Astrocyte (in vitro differentiated cells and primary cell): ENCODE data around the gene FBXL19. TPM values are rescaled to one million over a fixed set of nuclear protein-coding genes. Genes with fewer than 3 reads are reported as not detected.

Experiments used
- DNase-seq: peaks from one replicate; pipeline ENCODE4 v3.0.0-alpha.2; 2010; ENCODE audit warnings: low read depth
- FAIRE-seq: peaks from 2 replicates; lab custom pipeline; 2011; peaks lifted over from hg19 to GRCh38; lab: Jason Lieb, UNC
- H2AFZ ChIP-seq: 2 replicates; pipeline ENCODE4 v1.6.0; 2012; ENCODE audit warnings: low read depth, low read length, inconsistent platforms
- H3K27ac ChIP-seq: 2 replicates; pipeline ENCODE4 v1.5.1; 2011; ENCODE audit warnings: low read depth, low read length, inconsistent platforms
- H3K27me3 ChIP-seq: 2 replicates; pipeline ENCODE4 v1.6.0; 2011; ENCODE audit warnings: low read length, inconsistent platforms; ENCODE audit not compliant: insufficient read depth
- H3K36me3 ChIP-seq: 2 replicates; pipeline ENCODE4 v1.5.1; 2011; ENCODE audit warnings: low read length, inconsistent platforms; ENCODE audit not compliant: insufficient read depth
- H3K4me1 ChIP-seq: 2 replicates; pipeline ENCODE4 v1.5.1; 2011; ENCODE audit warnings: low read length, inconsistent platforms; ENCODE audit not compliant: insufficient read depth
- H3K4me2 ChIP-seq: 2 replicates; pipeline ENCODE4 v1.6.0; 2012; ENCODE audit warnings: low read length, inconsistent platforms
- H3K4me3 ChIP-seq: 2 replicates; pipeline ENCODE4 v1.5.1; 2011; ENCODE audit warnings: low read depth, mild to moderate bottlenecking, low read length, inconsistent platforms; ENCODE audit not compliant: insufficient read depth
- H3K79me2 ChIP-seq: 2 replicates; pipeline ENCODE4 v1.6.0; 2012; ENCODE audit warnings: mild to moderate bottlenecking, low read length, inconsistent platforms; ENCODE audit not compliant: insufficient read depth
- H3K9ac ChIP-seq: 2 replicates; pipeline ENCODE4 v1.6.0; 2012; ENCODE audit warnings: mild to moderate bottlenecking, low read length, inconsistent platforms
- H3K9me3 ChIP-seq: 2 replicates; pipeline ENCODE4 v1.5.1; 2012; ENCODE audit warnings: low read depth, mild to moderate bottlenecking, low read length, inconsistent platforms; ENCODE audit not compliant: insufficient read depth
- H4K20me1 ChIP-seq: 2 replicates; pipeline ENCODE4 v1.6.0; 2012; ENCODE audit warnings: low read length, inconsistent platforms; ENCODE audit not compliant: insufficient read depth
- H3K27ac Mint-ChIP-seq: one replicate; pipeline ENCODE4 v1.8.0; 2021; ENCODE audit warnings: mild to moderate bottlenecking, mixed read lengths; ENCODE audit not compliant: unreplicated experiment
- H3K27me3 Mint-ChIP-seq: one replicate; pipeline ENCODE4 v1.8.0; 2021; ENCODE audit warnings: low read depth, mixed read lengths; ENCODE audit not compliant: unreplicated experiment
- H3K36me3 Mint-ChIP-seq: one replicate; pipeline ENCODE4 v1.8.0; 2021; ENCODE audit warnings: low read depth, mixed read lengths; ENCODE audit not compliant: unreplicated experiment
- H3K4me1 Mint-ChIP-seq: one replicate; pipeline ENCODE4 v1.8.0; 2021; ENCODE audit warnings: low read depth, mixed read lengths; ENCODE audit not compliant: unreplicated experiment
- H3K4me3 Mint-ChIP-seq: one replicate; pipeline ENCODE4 v1.8.0; 2021; ENCODE audit warnings: mild to moderate bottlenecking, moderate library complexity, mixed read lengths; ENCODE audit not compliant: unreplicated experiment
- H3K9me3 Mint-ChIP-seq: one replicate; pipeline ENCODE4 v1.8.0; 2021; ENCODE audit warnings: mild to moderate bottlenecking, mixed read lengths; ENCODE audit not compliant: unreplicated experiment
- EZH2 ChIP-seq: IDR thresholded peaks from 2 replicates; pipeline ENCODE4 v1.6.1; 2012; ENCODE audit warnings: mild to moderate bottlenecking, low read length, inconsistent platforms; ENCODE audit not compliant: insufficient read depth
- total RNA-seq: library from RNA; stranded (reverse); gene quantifications from 2 replicates; pipeline ENCODE4 v1.2.1, GENCODE V29; 2021
- TF ChIP-seq, protein P1 (sequence below): IDR thresholded peaks from 2 replicates; pipeline ENCODE4 v1.5.1; 2011; ENCODE audit warnings: low read depth, mild to moderate bottlenecking, inconsistent platforms, low read length, moderate library complexity; ENCODE audit not compliant: insufficient read depth

FBXL19 gene
- total RNA-seq, 1 donor from 2014 or later: 42.5 TPM

DNA sequence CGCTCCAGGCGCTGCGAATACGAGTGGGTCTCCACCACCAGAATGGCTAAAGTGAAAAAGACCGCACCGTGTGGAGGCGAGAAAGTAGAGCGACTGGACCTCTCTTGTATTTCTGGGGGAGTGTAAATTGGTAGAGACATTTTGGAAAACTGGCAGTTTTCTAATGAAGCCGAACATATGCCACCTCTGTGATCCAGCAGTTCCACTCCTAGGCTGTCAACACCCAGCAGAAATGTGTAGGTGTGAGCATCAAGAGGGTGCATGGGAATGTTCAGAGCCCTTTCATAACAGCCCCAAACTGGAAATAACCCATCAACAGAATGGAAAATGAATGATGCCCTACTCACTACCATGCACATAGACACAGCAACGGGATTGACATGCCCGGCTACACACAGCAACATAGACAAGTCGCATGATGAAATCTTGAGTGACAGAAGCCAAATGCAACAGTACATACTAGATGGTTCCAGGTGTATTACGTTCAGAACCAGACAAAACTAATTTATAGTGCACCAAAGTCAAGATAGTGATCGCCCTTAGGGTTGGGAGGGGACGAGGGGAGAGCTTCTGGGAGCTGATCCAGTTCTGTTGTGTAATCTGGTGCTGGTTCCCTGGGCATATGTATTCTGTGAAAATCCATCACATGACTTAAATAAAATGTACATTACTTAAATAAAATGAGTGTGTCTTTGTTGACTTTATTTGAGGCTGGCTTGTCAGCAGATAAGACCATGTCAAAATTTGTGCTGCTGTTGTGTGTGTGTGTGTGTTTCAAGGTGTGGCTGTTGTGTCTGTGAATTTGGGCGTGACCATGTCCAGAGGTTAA, 28.6 kb upstream of the FBXL19 start:
- Histone ChIP-seq H3K27me3 (no peaks in the 10 kb centered on the region), H2AFZ (peak overlapping the region; percentile 69), H3K4me1 (peaks cover 33% of the 10 kb centered on the region), H3K27ac (peak overlapping the region; percentile 62), H3K79me2 (peaks cover 20% of the 10 kb centered on the region), H3K36me3 (peaks cover 3% of the 10 kb centered on the region), H3K4me3 (peak overlapping the region; percentile 98), H4K20me1 (peaks cover 6% of the 10 kb centered on the region), H3K4me2 (peak overlapping the region; percentile 99), H3K9me3 (no peaks in the 10 kb centered on the region), H3K9ac (peak overlapping the region; percentile 94)
- Mint-ChIP-seq H3K4me1 (peaks cover 16% of the 10 kb centered on the region), H3K27me3 (no peaks in the 10 kb centered on the region), H3K4me3 (peak overlapping the region; percentile 85), H3K27ac (peak overlapping the region; percentile 87), H3K9me3 (no peaks in the 10 kb centered on the region), H3K36me3 (peaks cover 2% of the 10 kb centered on the region)
- DNase-seq (no peak), FAIRE-seq (no peak)
- no peak for TF ChIP-seq EZH2
- TF ChIP-seq, protein P1, sequence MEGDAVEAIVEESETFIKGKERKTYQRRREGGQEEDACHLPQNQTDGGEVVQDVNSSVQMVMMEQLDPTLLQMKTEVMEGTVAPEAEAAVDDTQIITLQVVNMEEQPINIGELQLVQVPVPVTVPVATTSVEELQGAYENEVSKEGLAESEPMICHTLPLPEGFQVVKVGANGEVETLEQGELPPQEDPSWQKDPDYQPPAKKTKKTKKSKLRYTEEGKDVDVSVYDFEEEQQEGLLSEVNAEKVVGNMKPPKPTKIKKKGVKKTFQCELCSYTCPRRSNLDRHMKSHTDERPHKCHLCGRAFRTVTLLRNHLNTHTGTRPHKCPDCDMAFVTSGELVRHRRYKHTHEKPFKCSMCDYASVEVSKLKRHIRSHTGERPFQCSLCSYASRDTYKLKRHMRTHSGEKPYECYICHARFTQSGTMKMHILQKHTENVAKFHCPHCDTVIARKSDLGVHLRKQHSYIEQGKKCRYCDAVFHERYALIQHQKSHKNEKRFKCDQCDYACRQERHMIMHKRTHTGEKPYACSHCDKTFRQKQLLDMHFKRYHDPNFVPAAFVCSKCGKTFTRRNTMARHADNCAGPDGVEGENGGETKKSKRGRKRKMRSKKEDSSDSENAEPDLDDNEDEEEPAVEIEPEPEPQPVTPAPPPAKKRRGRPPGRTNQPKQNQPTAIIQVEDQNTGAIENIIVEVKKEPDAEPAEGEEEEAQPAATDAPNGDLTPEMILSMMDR: no peak

DNA sequence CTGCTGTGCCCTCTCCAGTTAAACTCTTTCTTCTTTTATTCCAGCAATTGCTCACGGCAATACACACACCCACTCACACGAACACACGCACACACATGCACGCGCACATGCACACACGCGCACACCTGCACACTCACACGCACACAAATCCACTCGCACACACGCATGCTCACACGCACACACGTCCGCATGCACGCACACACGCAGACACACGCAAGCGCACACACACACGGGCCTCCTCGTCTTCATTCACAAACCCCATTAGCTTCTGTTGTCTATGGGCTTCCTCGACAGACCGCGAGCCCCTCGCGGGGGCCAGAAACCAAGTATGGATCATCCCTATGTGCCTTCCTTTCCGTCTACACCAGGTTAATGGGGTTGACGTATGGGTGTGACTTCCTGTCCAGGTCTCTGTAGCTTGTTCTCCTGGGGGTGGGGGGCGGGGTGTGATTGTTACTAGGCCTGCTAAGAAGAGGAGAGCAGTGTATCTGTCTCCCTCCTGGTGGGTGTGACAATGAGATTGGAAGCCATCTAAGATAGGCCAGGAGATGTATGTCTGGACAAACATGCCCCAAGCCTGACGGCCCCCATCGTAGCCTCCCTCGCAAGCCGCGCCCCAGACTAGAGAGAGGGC, 27.6 kb upstream of the FBXL19 start:
- H3K9me3 ChIP-seq: no peaks in the 10 kb centered on the region
- peak overlapping the region; percentile 67 for H2AFZ ChIP-seq
- Mint-ChIP-seq H3K4me1 (peaks cover 14% of the 10 kb centered on the region), H3K4me3 (peak overlapping the region; percentile 88), H3K9me3 (no peaks in the 10 kb centered on the region), H3K27me3 (no peaks in the 10 kb centered on the region), H3K36me3 (no peaks in the 10 kb centered on the region), H3K27ac (peak overlapping the region; percentile 99)
- peaks cover 3% of the 10 kb centered on the region for H3K36me3 ChIP-seq
- peak overlapping the region; percentile 88 for H3K9ac ChIP-seq
- H4K20me1 ChIP-seq: peaks cover 6% of the 10 kb centered on the region
- peak overlapping the region; percentile 93 for H3K27ac ChIP-seq
- TF ChIP-seq, protein P1: no peak
- TF ChIP-seq EZH2: no peak
- no peak for DNase-seq
- peak overlapping the region; percentile 86 for H3K4me2 ChIP-seq
- H3K4me3 ChIP-seq: peak overlapping the region; percentile 59
- H3K27me3 ChIP-seq: no peaks in the 10 kb centered on the region
- H3K4me1 ChIP-seq: peaks cover 33% of the 10 kb centered on the region
- no peak for FAIRE-seq
- H3K79me2 ChIP-seq: peaks cover 20% of the 10 kb centered on the region
